Activated CD4-positive, alpha-beta memory T cell treated with anti-CD3 and anti-CD28 coated beads for 36 hours (primary cell): ENCODE results near the gene CAMK2D. TPM values are rescaled to one million over a fixed set of nuclear protein-coding genes. Genes with fewer than 3 reads are reported as not detected.

Source experiments
- CTCF ChIA-PET: fragments of 350-600 bp; sonication (Branson Sonifier 250); formaldehyde crosslinking; loops from one replicate; lab custom pipeline; 2021; ENCODE audit warnings: antibody characterized with exemption, inconsistent platforms; lab: Charles Lee
- POLR2A ChIA-PET: fragments of 350-600 bp; sonication (Branson Sonifier 250); formaldehyde crosslinking; loops from one replicate; lab custom pipeline; 2021; ENCODE audit warnings: antibody characterized with exemption; lab: Charles Lee
- DNase-seq: peaks from one replicate; pipeline ENCODE4 v3.0.0-alpha.2; 2020
- H3K27ac Mint-ChIP-seq: one replicate; pipeline ENCODE4 v1.8.0; 2021; ENCODE audit warnings: mixed read lengths
- H3K27me3 Mint-ChIP-seq: one replicate; pipeline ENCODE4 v1.8.0; 2021; ENCODE audit warnings: mixed read lengths
- H3K36me3 Mint-ChIP-seq: one replicate; pipeline ENCODE4 v1.8.0; 2021; ENCODE audit warnings: mixed read lengths
- H3K4me1 Mint-ChIP-seq: one replicate; pipeline ENCODE4 v1.8.0; 2021; ENCODE audit warnings: low read depth, mixed read lengths
- H3K4me3 Mint-ChIP-seq: one replicate; pipeline ENCODE4 v1.8.0; 2021; ENCODE audit warnings: mild to moderate bottlenecking, mixed read lengths
- H3K9me3 Mint-ChIP-seq: one replicate; pipeline ENCODE4 v1.8.0; 2021; ENCODE audit warnings: mixed read lengths
- intact Hi-C: fragments of 100-400 bp; cut with micrococcal nuclease; formaldehyde crosslinking; loops from one replicate; pipeline ENCODE4 v1.15.1; 2023
- total RNA-seq, 2 experiments: library from RNA; stranded (reverse); gene quantifications; one replicate each; pipeline ENCODE4 v1.2.3, GENCODE V29; 2021

The CAMK2D gene
- total RNA-seq, 2 experiments from 2014 or later, result 82.5 to 82.9 TPM

GRCh38 chr4:113442826-113443225 is 318.7 kb downstream of the CAMK2D start:
- no peak overlapping the region for H3K27ac Mint-ChIP-seq
- intact Hi-C loops, result no loop called here
- ChIA-PET CTCF (interaction anchor here (0.6 to 0.7 kb wide), 2 partner anchors 280 to 299 kb away, joined by 3 read pairs; no protein-coding TSS in a partner anchor), POLR2A (no interaction called here)
- H3K36me3 Mint-ChIP-seq, result peaks cover 2% of the 10 kb centered on the region
- no peak for DNase-seq
- H3K9me3 Mint-ChIP-seq, result peaks cover 6% of the 10 kb centered on the region
- H3K4me1 Mint-ChIP-seq, result peaks cover 26% of the 10 kb centered on the region
- H3K4me3 Mint-ChIP-seq, result no peak overlapping the region
- no peaks in the 10 kb centered on the region for H3K27me3 Mint-ChIP-seq

- Mint-ChIP-seq H3K9me3 (no peaks in the 10 kb centered on the region), H3K27ac (no peak overlapping the region), H3K4me3 (no peak overlapping the region), H3K27me3 (no peaks in the 10 kb centered on the region), H3K4me1 (peaks cover 28% of the 10 kb centered on the region), H3K36me3 (no peaks in the 10 kb centered on the region)
- intact Hi-C loops, result no loop called here
- POLR2A ChIA-PET, result no interaction called here
- no peak for DNase-seq
- CTCF ChIA-PET, result no interaction called here
Observed at GRCh38 chr4:113440371-113440770, 321.2 kb downstream of the CAMK2D start.

GRCh38 chr4:113438596-113438995 is 322.9 kb downstream of the CAMK2D start:
- H3K9me3 Mint-ChIP-seq, result no peaks in the 10 kb centered on the region

GRCh38 chr4:113437129-113437528 is 324.4 kb downstream of the CAMK2D start:
- intact Hi-C loops, result no loop called here
- no peak for DNase-seq
- Mint-ChIP-seq H3K9me3 (no peaks in the 10 kb centered on the region), H3K27me3 (no peaks in the 10 kb centered on the region), H3K27ac (no peak overlapping the region), H3K4me3 (no peak overlapping the region), H3K4me1 (peaks cover 13% of the 10 kb centered on the region), H3K36me3 (no peaks in the 10 kb centered on the region)
- CTCF ChIA-PET, result interaction anchor here (0.6 kb wide), 1 partner anchor 741 kb away, joined by 3 read pairs; no protein-coding TSS in a partner anchor
- POLR2A ChIA-PET, result no interaction called here

More at GRCh38 chr4:113438596-113438995, 322.9 kb downstream of the CAMK2D start:
- DNase-seq, result no peak
- CTCF ChIA-PET, result interaction anchor here (0.7 to 0.9 kb wide), 2 partner anchors 44 to 541 kb away, joined by 3 read pairs; no protein-coding TSS in a partner anchor
- Mint-ChIP-seq H3K4me3 (no peak overlapping the region), H3K36me3 (no peaks in the 10 kb centered on the region), H3K27me3 (no peaks in the 10 kb centered on the region), H3K27ac (no peak overlapping the region), H3K4me1 (peaks cover 14% of the 10 kb centered on the region)
- intact Hi-C loops, result no loop called here
- POLR2A ChIA-PET, result no interaction called here

GRCh38 chr4:113436360-113436759 is 325.2 kb downstream of the CAMK2D start:
- ChIA-PET POLR2A (no interaction called here), CTCF (no interaction called here)
- no peaks in the 10 kb centered on the region for H3K36me3 Mint-ChIP-seq
- peaks cover 13% of the 10 kb centered on the region for H3K4me1 Mint-ChIP-seq
- DNase-seq, result no peak
- intact Hi-C loops, result no loop called here
- no peaks in the 10 kb centered on the region for H3K27me3 Mint-ChIP-seq
- no peak overlapping the region for H3K4me3 Mint-ChIP-seq
- no peaks in the 10 kb centered on the region for H3K9me3 Mint-ChIP-seq
- no peak overlapping the region for H3K27ac Mint-ChIP-seq

- ChIA-PET CTCF (no interaction called here), POLR2A (no interaction called here)
- H3K27ac Mint-ChIP-seq, result no peak overlapping the region
- H3K4me3 Mint-ChIP-seq, result no peak overlapping the region
- H3K9me3 Mint-ChIP-seq, result no peaks in the 10 kb centered on the region
- H3K36me3 Mint-ChIP-seq, result no peaks in the 10 kb centered on the region
- DNase-seq, result peak; percentile 36
- intact Hi-C loops, result no loop called here
- no peaks in the 10 kb centered on the region for H3K27me3 Mint-ChIP-seq
- H3K4me1 Mint-ChIP-seq, result peaks cover 13% of the 10 kb centered on the region
Observed at GRCh38 chr4:113435893-113436292, 325.6 kb downstream of the CAMK2D start.

GRCh38 chr4:113434247-113434587 is 327.3 kb downstream of the CAMK2D start:
- H3K4me3 Mint-ChIP-seq, result no peak overlapping the region
- no peaks in the 10 kb centered on the region for H3K27me3 Mint-ChIP-seq
- H3K9me3 Mint-ChIP-seq, result no peaks in the 10 kb centered on the region
- ChIA-PET POLR2A (no interaction called here), CTCF (no interaction called here)
- intact Hi-C loops, result no loop called here
- DNase-seq, result no peak
- H3K27ac Mint-ChIP-seq, result no peak overlapping the region
- no peaks in the 10 kb centered on the region for H3K36me3 Mint-ChIP-seq
- peaks cover 13% of the 10 kb centered on the region for H3K4me1 Mint-ChIP-seq

- Mint-ChIP-seq H3K4me3 (no peak overlapping the region), H3K36me3 (no peaks in the 10 kb centered on the region), H3K27ac (no peak overlapping the region), H3K9me3 (no peaks in the 10 kb centered on the region), H3K27me3 (peaks cover 1% of the 10 kb centered on the region), H3K4me1 (peaks cover 13% of the 10 kb centered on the region)
- intact Hi-C loops, result no loop called here
- ChIA-PET POLR2A (no interaction called here), CTCF (no interaction called here)
- DNase-seq, result no peak
Observed at GRCh38 chr4:113433536-113434246, 327.8 kb downstream of the CAMK2D start.

GRCh38 chr4:113433116-113433515 is 328.4 kb downstream of the CAMK2D start:
- no peak for DNase-seq
- ChIA-PET CTCF (no interaction called here), POLR2A (no interaction called here)
- Mint-ChIP-seq H3K36me3 (no peaks in the 10 kb centered on the region), H3K4me3 (no peak overlapping the region), H3K9me3 (no peaks in the 10 kb centered on the region), H3K4me1 (peaks cover 13% of the 10 kb centered on the region), H3K27me3 (peaks cover 1% of the 10 kb centered on the region), H3K27ac (no peak overlapping the region)
- intact Hi-C loops, result no loop called here

- no peaks in the 10 kb centered on the region for H3K4me1 Mint-ChIP-seq
- ChIA-PET CTCF (no interaction called here), POLR2A (no interaction called here)
- peaks cover 31% of the 10 kb centered on the region for H3K9me3 Mint-ChIP-seq
- no peak for DNase-seq
- no peak overlapping the region for H3K4me3 Mint-ChIP-seq
- H3K27me3 Mint-ChIP-seq, result peaks cover 4% of the 10 kb centered on the region
- intact Hi-C loops, result no loop called here
- H3K27ac Mint-ChIP-seq, result no peak overlapping the region
- H3K36me3 Mint-ChIP-seq, result peaks cover 3% of the 10 kb centered on the region
Observed at GRCh38 chr4:113423631-113424030, 337.9 kb downstream of the CAMK2D start.

GRCh38 chr4:113420938-113421337 is 340.6 kb downstream of the CAMK2D start:
- H3K9me3 Mint-ChIP-seq, result peaks cover 31% of the 10 kb centered on the region
- peaks cover 3% of the 10 kb centered on the region for H3K36me3 Mint-ChIP-seq
- H3K4me3 Mint-ChIP-seq, result no peak overlapping the region
- H3K27ac Mint-ChIP-seq, result no peak overlapping the region
- CTCF ChIA-PET, result no interaction called here
- intact Hi-C loops, result no loop called here
- POLR2A ChIA-PET, result no interaction called here
- H3K4me1 Mint-ChIP-seq, result no peaks in the 10 kb centered on the region
- H3K27me3 Mint-ChIP-seq, result peaks cover 11% of the 10 kb centered on the region
- DNase-seq, result no peak

GRCh38 chr4:113419631-113420030 is 341.9 kb downstream of the CAMK2D start:
- POLR2A ChIA-PET, result no interaction called here
- Mint-ChIP-seq H3K4me1 (no peaks in the 10 kb centered on the region), H3K4me3 (no peak overlapping the region), H3K36me3 (peaks cover 3% of the 10 kb centered on the region), H3K27ac (no peak overlapping the region), H3K9me3 (peaks cover 29% of the 10 kb centered on the region), H3K27me3 (peaks cover 11% of the 10 kb centered on the region)
- DNase-seq, result no peak
- CTCF ChIA-PET, result no interaction called here
- intact Hi-C loops, result no loop called here

- intact Hi-C loops, result no loop called here
- ChIA-PET CTCF (no interaction called here), POLR2A (no interaction called here)
- DNase-seq, result no peak
- Mint-ChIP-seq H3K27ac (no peak overlapping the region), H3K9me3 (no peaks in the 10 kb centered on the region), H3K4me3 (no peak overlapping the region), H3K27me3 (no peaks in the 10 kb centered on the region), H3K36me3 (no peaks in the 10 kb centered on the region), H3K4me1 (peaks cover 7% of the 10 kb centered on the region)
Observed at GRCh38 chr4:113411496-113411938, 350.0 kb downstream of the CAMK2D start.
